22Rv1 (cell line): ENCODE data around the gene BTBD19.

Experiments used
- CTCF ChIP-seq: fragments of 450-650 bp; IDR thresholded peaks from 2 replicates; pipeline ENCODE4 v1.5.1; 2017; ENCODE audit warnings: mild to moderate bottlenecking
- ZFX ChIP-seq: fragments of 450-650 bp; IDR thresholded peaks from 2 replicates; pipeline ENCODE4 v1.6.1; 2017; ENCODE audit warnings: antibody characterized with exemption, borderline replicate concordance

- TF ChIP-seq CTCF (no peak), ZFX (no peak)
Measured at GRCh38 chr1:44842862-44843655, 34.7 kb downstream of the BTBD19 start, which contains the start of gene PTCH2.
